GM23338 (cell line): ENCODE results near the gene PAK1IP1. TPM values are rescaled to one million over a fixed set of nuclear protein-coding genes. Genes with fewer than 3 reads are reported as not detected.

Source experiments
- ATAC-seq: fragments of 200-7000 bp; cut with Tn5 transposase; 3 replicates; pipeline ENCODE4 v1.9.1; 2020
- DNase-seq: peaks from one replicate; pipeline ENCODE4 v3.0.0-alpha.2; 2015; ENCODE audit warnings: low spot score
- H2AFZ ChIP-seq: fragments of 200-600 bp; sonication (generic); 2 replicates; pipeline ENCODE4 v1.8.0; 2016; ENCODE audit warnings: antibody characterized with exemption, mild to moderate bottlenecking, moderate library complexity
- H3F3A ChIP-seq: fragments of 200-600 bp; sonication (generic); replicated peaks from 2 replicates; pipeline ENCODE4 v1.8.0; 2017; ENCODE audit warnings: antibody characterized with exemption, mixed run types, low read depth
- H3K27ac ChIP-seq: fragments of 200-600 bp; sonication (generic); 2 replicates; pipeline ENCODE4 v1.6.1; 2016; ENCODE audit warnings: low read depth
- H3K27me3 ChIP-seq: fragments of 200-600 bp; sonication (generic); 2 replicates; pipeline ENCODE4 v1.8.0; 2016; ENCODE audit warnings: mild to moderate bottlenecking, mixed run types, moderate library complexity; ENCODE audit not compliant: insufficient read depth
- H3K36me3 ChIP-seq: fragments of 200-600 bp; sonication (generic); 2 replicates; pipeline ENCODE4 v1.8.0; 2016; ENCODE audit warnings: mild to moderate bottlenecking; ENCODE audit not compliant: insufficient read depth
- H3K4me1 ChIP-seq: fragments of 200-600 bp; sonication (generic); 2 replicates; pipeline ENCODE4 v1.8.0; 2016; ENCODE audit warnings: mild to moderate bottlenecking, moderate library complexity; ENCODE audit not compliant: insufficient read depth
- H3K4me2 ChIP-seq: fragments of 200-600 bp; sonication (generic); 2 replicates; pipeline ENCODE4 v1.7.1; 2017; ENCODE audit warnings: mixed run types
- H3K4me3 ChIP-seq: fragments of 200-600 bp; sonication (generic); 2 replicates; pipeline ENCODE4 v1.6.1; 2016; ENCODE audit warnings: mixed run types
- H3K79me2 ChIP-seq: fragments of 200-600 bp; sonication (generic); replicated peaks from 2 replicates; pipeline ENCODE4 v1.8.0; 2017; ENCODE audit warnings: mild to moderate bottlenecking; ENCODE audit not compliant: insufficient read depth
- H3K9me2 ChIP-seq: fragments of 200-600 bp; sonication (generic); 2 replicates; pipeline ENCODE4 v1.8.0; 2017; ENCODE audit not compliant: insufficient read depth
- H4K20me1 ChIP-seq: fragments of 200-600 bp; sonication (generic); replicated peaks from 2 replicates; pipeline ENCODE4 v1.8.0; 2017; ENCODE audit warnings: mild to moderate bottlenecking; ENCODE audit not compliant: insufficient read depth
- H3K27ac Mint-ChIP-seq: 2 replicates; pipeline ENCODE4 v1.8.0; 2020; ENCODE audit warnings: inconsistent platforms, mild to moderate bottlenecking, moderate library complexity, mixed read lengths
- H3K27me3 Mint-ChIP-seq: 3 replicates; pipeline ENCODE4 v1.8.0; 2022; ENCODE audit warnings: low read depth, mild to moderate bottlenecking, moderate library complexity, mixed read lengths, inconsistent platforms; ENCODE audit not compliant: insufficient read depth, poor library complexity
- H3K36me3 Mint-ChIP-seq: 3 replicates; pipeline ENCODE4 v1.8.0; 2021; ENCODE audit warnings: low read depth, mild to moderate bottlenecking, inconsistent platforms, moderate library complexity, mixed read lengths
- H3K4me1 Mint-ChIP-seq: 3 replicates; pipeline ENCODE4 v1.8.0; 2020; ENCODE audit warnings: mild to moderate bottlenecking, inconsistent platforms, mixed read lengths
- H3K4me3 Mint-ChIP-seq: 3 replicates; pipeline ENCODE4 v1.8.0; 2021; ENCODE audit warnings: moderate library complexity, mild to moderate bottlenecking, inconsistent platforms, mixed read lengths
- H3K9me3 Mint-ChIP-seq: 3 replicates; pipeline ENCODE4 v1.8.0; 2020; ENCODE audit warnings: moderate library complexity, mild to moderate bottlenecking, inconsistent platforms, mixed read lengths
- CREB1 ChIP-seq: fragments of 250-450 bp; sonication (Bioruptor Pico); IDR thresholded peaks from 2 replicates; pipeline ENCODE4 v1.5.0; 2020; ENCODE audit warnings: low read depth, mild to moderate bottlenecking, moderate library complexity
- CTCF ChIP-seq, 2 experiments: fragments of 200-600 bp in 1 of 2; sonication (generic) in 1 of 2; conservative IDR thresholded peaks; 2 replicates each; pipeline versions ENCODE4 v1.5.1 to v1.6.1; 2016 to 2017; ENCODE audit warnings: antibody characterized with exemption in 2 of 2, low read depth in 2 of 2, mild to moderate bottlenecking in 2 of 2, moderate library complexity in 1 of 2
- ETS1 ChIP-seq: IDR thresholded peaks from 2 replicates; pipeline ENCODE4 v1.6.1; 2016; ENCODE audit warnings: antibody characterized with exemption
- EZH2 ChIP-seq: fragments of 200-600 bp; sonication (generic); IDR thresholded peaks from one replicate; pipeline ENCODE4 v1.8.0; 2017; ENCODE audit warnings: antibody characterized with exemption, mild to moderate bottlenecking, low read depth; ENCODE audit not compliant: unreplicated experiment
- EZH2phosphoT487 ChIP-seq: fragments of 200-600 bp; sonication (generic); IDR thresholded peaks from one replicate; pipeline ENCODE4 v1.8.1; 2018; ENCODE audit warnings: antibody characterized with exemption; ENCODE audit not compliant: unreplicated experiment
- JUNB ChIP-seq: IDR thresholded peaks from one replicate; pipeline ENCODE4 v1.6.1; 2016; ENCODE audit warnings: antibody characterized with exemption; ENCODE audit not compliant: unreplicated experiment
- NANOG ChIP-seq: IDR thresholded peaks from 2 replicates; pipeline ENCODE4 v1.6.1; 2016; ENCODE audit warnings: antibody characterized with exemption, borderline replicate concordance
- POLR2AphosphoS5 ChIP-seq: IDR thresholded peaks from 2 replicates; pipeline ENCODE4 v1.6.1; 2016; ENCODE audit warnings: antibody characterized with exemption, low read depth
- REST ChIP-seq: IDR thresholded peaks from one replicate; pipeline ENCODE4 v1.6.1; 2018; ENCODE audit warnings: antibody characterized with exemption; ENCODE audit not compliant: unreplicated experiment
- STAT1 ChIP-seq: IDR thresholded peaks from one replicate; pipeline ENCODE4 v1.6.1; 2016; ENCODE audit warnings: antibody characterized with exemption; ENCODE audit not compliant: unreplicated experiment
- ZNF114 ChIP-seq: fragments of 250-450 bp; sonication (Bioruptor Pico); IDR thresholded peaks from 2 replicates; pipeline ENCODE4 v1.5.0; 2020; ENCODE audit warnings: mild to moderate bottlenecking, moderate library complexity
- ZNF331 ChIP-seq: fragments of 250-450 bp; sonication (Bioruptor Pico); IDR thresholded peaks from 2 replicates; pipeline ENCODE4 v1.5.0; 2020; ENCODE audit warnings: low read depth, mild to moderate bottlenecking, moderate library complexity
- ZNF462 ChIP-seq: fragments of 250-450 bp; sonication (Bioruptor Pico); IDR thresholded peaks from 2 replicates; pipeline ENCODE4 v1.5.0; 2020; ENCODE audit warnings: mild to moderate bottlenecking, moderate library complexity
- polyA plus RNA-seq: library from polyadenylated mRNA; unstranded; fragments of >200 nt; fragmentation: Nextera tagmentation; extraction: Ambion mirVana; gene quantifications from 2 replicates; pipeline ENCODE4 v1.2.1, GENCODE V29; 2016
- total RNA-seq: library from RNA; depleted of rRNA; stranded (reverse); fragments of >200 nt; shearing (Covaris generic); gene quantifications from 2 replicates; pipeline ENCODE4 v1.2.3, GENCODE V29; 2014

PAK1IP1 gene
- total and polyA plus RNA-seq, 2 experiments from 2014 or later, result 45.5 to 93.2 TPM

DNA sequence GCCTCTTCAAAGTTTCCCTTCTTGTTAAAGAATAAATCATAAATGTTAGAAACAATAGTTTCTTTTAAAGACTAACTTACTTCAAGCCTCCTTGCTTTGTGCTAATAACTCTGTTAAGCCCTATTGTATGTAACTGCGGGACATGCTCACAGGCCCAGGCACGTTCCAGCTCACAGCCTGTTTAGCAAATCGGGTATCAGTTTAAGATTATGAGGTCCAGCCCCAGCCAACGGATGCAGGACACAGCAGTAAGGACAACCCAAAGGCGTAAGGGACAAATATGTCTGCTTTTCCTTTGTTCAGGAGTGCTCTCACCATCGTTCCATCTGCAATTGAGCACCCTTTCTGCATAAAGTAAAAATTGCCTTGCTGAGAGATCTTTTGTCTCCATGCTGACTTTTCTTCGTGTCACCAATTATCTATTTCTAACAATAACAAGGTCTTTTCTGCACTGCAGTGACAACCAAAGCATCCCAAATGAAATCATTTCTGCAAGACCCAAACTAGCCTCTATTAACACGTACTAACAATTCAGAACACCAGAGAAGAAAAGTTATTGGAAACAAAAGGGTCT, 1.7 kb upstream of the PAK1IP1 start:
- Histone ChIP-seq H3K9me2 (no peaks in the 10 kb centered on the region), H3K36me3 (peaks cover 15% of the 10 kb centered on the region), H3K4me3 (peak overlapping the region; percentile 76), H3F3A (peaks cover 12% of the 10 kb centered on the region), H3K27ac (peak overlapping the region; percentile 79; the same call in 1 of the 2 replicates), H4K20me1 (0 out of 2 replicates have a peak, but pooled peaks cover 8% of the 10 kb centered on the region), H2AFZ (no peak overlapping the region), H3K4me2 (peak overlapping the region; percentile 91), H3K27me3 (no peaks in the 10 kb centered on the region), H3K4me1 (peaks cover 23% of the 10 kb centered on the region), H3K79me2 (peaks cover 48% of the 10 kb centered on the region)
- Mint-ChIP-seq H3K4me3 (peak overlapping the region; percentile 90), H3K27ac (peak overlapping the region; percentile 83), H3K9me3 (peaks cover 12% of the 10 kb centered on the region), H3K36me3 (peaks cover 22% of the 10 kb centered on the region), H3K27me3 (peaks cover 14% of the 10 kb centered on the region), H3K4me1 (peaks cover 25% of the 10 kb centered on the region)
- peak; percentile 10 for DNase-seq
- no peak for ATAC-seq
- no peak for TF ChIP-seq EZH2phosphoT487
- TF ChIP-seq STAT1, result no peak
- no peak for TF ChIP-seq POLR2AphosphoS5
- TF ChIP-seq REST, result no peak
- TF ChIP-seq CREB1 (CRISPR knock-in tag), result no peak
- no peak for TF ChIP-seq ZNF331
- TF ChIP-seq ZNF462 (CRISPR knock-in tag), result no peak
- no peak for TF ChIP-seq ETS1
- TF ChIP-seq EZH2, result no peak
- TF ChIP-seq CTCF (conservative IDR thresholded peaks at IDR 0.05; ENCODE audit: low read depth in 2 of 2), result no peak
- no peak for TF ChIP-seq JUNB
- no peak for TF ChIP-seq ZNF114
- no peak for TF ChIP-seq NANOG
